PC-3 (cell line): ENCODE results near the gene USH1C.

Experiments
- EZH2 ChIP-seq: fragments of 300-600 bp; sonication (generic); IDR thresholded peaks from one replicate; pipeline ENCODE4 v1.6.1; 2017; ENCODE audit warnings: antibody characterized with exemption, mild to moderate bottlenecking, low read length; ENCODE audit not compliant: unreplicated experiment
- EZH2phosphoT487 ChIP-seq: fragments of 300-600 bp; sonication (generic); IDR thresholded peaks from 2 replicates; pipeline ENCODE4 v1.6.1; 2018; ENCODE audit warnings: mild to moderate bottlenecking, antibody characterized with exemption, low read length, borderline replicate concordance
- TF ChIP-seq, protein P1 (sequence below): fragments of 300-600 bp; sonication (generic); conservative IDR thresholded peaks from 2 replicates; pipeline ENCODE4 v1.5.1; 2017; ENCODE audit warnings: antibody characterized with exemption, low read depth, mild to moderate bottlenecking, low read length

- TF ChIP-seq, protein P1, sequence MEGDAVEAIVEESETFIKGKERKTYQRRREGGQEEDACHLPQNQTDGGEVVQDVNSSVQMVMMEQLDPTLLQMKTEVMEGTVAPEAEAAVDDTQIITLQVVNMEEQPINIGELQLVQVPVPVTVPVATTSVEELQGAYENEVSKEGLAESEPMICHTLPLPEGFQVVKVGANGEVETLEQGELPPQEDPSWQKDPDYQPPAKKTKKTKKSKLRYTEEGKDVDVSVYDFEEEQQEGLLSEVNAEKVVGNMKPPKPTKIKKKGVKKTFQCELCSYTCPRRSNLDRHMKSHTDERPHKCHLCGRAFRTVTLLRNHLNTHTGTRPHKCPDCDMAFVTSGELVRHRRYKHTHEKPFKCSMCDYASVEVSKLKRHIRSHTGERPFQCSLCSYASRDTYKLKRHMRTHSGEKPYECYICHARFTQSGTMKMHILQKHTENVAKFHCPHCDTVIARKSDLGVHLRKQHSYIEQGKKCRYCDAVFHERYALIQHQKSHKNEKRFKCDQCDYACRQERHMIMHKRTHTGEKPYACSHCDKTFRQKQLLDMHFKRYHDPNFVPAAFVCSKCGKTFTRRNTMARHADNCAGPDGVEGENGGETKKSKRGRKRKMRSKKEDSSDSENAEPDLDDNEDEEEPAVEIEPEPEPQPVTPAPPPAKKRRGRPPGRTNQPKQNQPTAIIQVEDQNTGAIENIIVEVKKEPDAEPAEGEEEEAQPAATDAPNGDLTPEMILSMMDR = no peak
- TF ChIP-seq EZH2 = no peak
- TF ChIP-seq EZH2phosphoT487 = no peak
These were observed 81.3 kb downstream of the USH1C start for GRCh38 chr11:17462940-17463339.
